DOHH2 (cell line): Measurements from ENCODE around the gene TMEM87B.

Source experiments
- H3F3A ChIP-seq: fragments of 200-600 bp; sonication (generic), shearing (Covaris generic); 2 replicates; pipeline ENCODE4 v1.6.0; 2016; ENCODE audit warnings: antibody characterized with exemption, mild to moderate bottlenecking; ENCODE audit not compliant: control insufficient read depth, insufficient read depth
- H3K27ac ChIP-seq: fragments of 200-600 bp; sonication (generic); 2 replicates; pipeline ENCODE4 v1.5.1; 2014; ENCODE audit warnings: low read depth, mild to moderate bottlenecking, low read length, moderate library complexity
- H3K27me3 ChIP-seq: fragments of 200-600 bp; sonication (generic); 2 replicates; pipeline ENCODE4 v1.6.1; 2014; ENCODE audit warnings: mild to moderate bottlenecking, low read length, mixed read lengths; ENCODE audit not compliant: control insufficient read depth
- H3K36me3 ChIP-seq: fragments of 200-600 bp; sonication (generic); 2 replicates; pipeline ENCODE4 v1.6.1; 2014; ENCODE audit warnings: mild to moderate bottlenecking, low read length, moderate library complexity, mixed read lengths; ENCODE audit not compliant: control insufficient read depth
- H3K4me1 ChIP-seq: fragments of 200-600 bp; sonication (generic); 2 replicates; pipeline ENCODE4 v1.6.1; 2014; ENCODE audit warnings: mild to moderate bottlenecking, low read length, mixed read lengths; ENCODE audit not compliant: control insufficient read depth
- H3K4me2 ChIP-seq: fragments of 200-600 bp; sonication (generic); 2 replicates; pipeline ENCODE4 v1.6.0; 2014; ENCODE audit warnings: mild to moderate bottlenecking, low read length, moderate library complexity
- H3K4me3 ChIP-seq: fragments of 200-600 bp; sonication (generic); 2 replicates; pipeline ENCODE4 v1.5.1; 2014; ENCODE audit warnings: mild to moderate bottlenecking, low read length, mixed read lengths
- H3K79me2 ChIP-seq: fragments of 200-600 bp; sonication (generic); 2 replicates; pipeline ENCODE4 v1.6.1; 2014; ENCODE audit warnings: mild to moderate bottlenecking, low read length, mixed read lengths; ENCODE audit not compliant: control insufficient read depth
- H3K9me2 ChIP-seq: fragments of 200-600 bp; sonication (generic); replicated peaks from 2 replicates; pipeline ENCODE4 v1.6.1; 2014; ENCODE audit warnings: mild to moderate bottlenecking, low read length, mixed read lengths; ENCODE audit not compliant: control insufficient read depth
- H3K9me3 ChIP-seq: fragments of 200-600 bp; sonication (generic); 2 replicates; pipeline ENCODE4 v1.6.1; 2014; ENCODE audit warnings: antibody characterized with exemption, low read length, mixed read lengths; ENCODE audit not compliant: control insufficient read depth, insufficient read depth
- H4K20me1 ChIP-seq: fragments of 200-600 bp; sonication (generic); 2 replicates; pipeline ENCODE4 v1.6.0; 2014; ENCODE audit warnings: low read depth, mild to moderate bottlenecking, antibody characterized with exemption, low read length, moderate library complexity; ENCODE audit not compliant: control insufficient read depth, insufficient read depth
- CTCF ChIP-seq: fragments of 200-600 bp; sonication (generic); IDR thresholded peaks from one replicate; pipeline ENCODE4 v1.5.1; 2014; ENCODE audit warnings: antibody characterized with exemption, mild to moderate bottlenecking, low read depth, low read length; ENCODE audit not compliant: poor library complexity, severe bottlenecking
- EZH2phosphoT487 ChIP-seq: fragments of 200-600 bp; sonication (generic); IDR thresholded peaks from 2 replicates; pipeline ENCODE4 v1.6.1; 2017; ENCODE audit warnings: borderline replicate concordance, mild to moderate bottlenecking, antibody characterized with exemption, low read length, moderate library complexity, mixed read lengths

The TMEM87B gene

GRCh38 chr2:112089375-112089774 is 34.3 kb downstream of the TMEM87B start:
- H3F3A ChIP-seq: no peaks in the 10 kb centered on the region
- no peak overlapping the region for H3K27ac ChIP-seq
- TF ChIP-seq CTCF: no peak
- no peak for TF ChIP-seq EZH2phosphoT487
- H3K27me3 ChIP-seq: no peaks in the 10 kb centered on the region
- H3K9me3 ChIP-seq: no peaks in the 10 kb centered on the region
- no peaks in the 10 kb centered on the region for H3K9me2 ChIP-seq
- H3K36me3 ChIP-seq: peaks cover 54% of the 10 kb centered on the region
- H4K20me1 ChIP-seq: no peaks in the 10 kb centered on the region
- no peaks in the 10 kb centered on the region for H3K79me2 ChIP-seq
- peaks cover 19% of the 10 kb centered on the region for H3K4me1 ChIP-seq
- H3K4me2 ChIP-seq: no peak overlapping the region
- no peak overlapping the region for H3K4me3 ChIP-seq

GRCh38 chr2:112092286-112093041 is 37.4 kb downstream of the TMEM87B start:
- Histone ChIP-seq H3K36me3 (peaks cover 31% of the 10 kb centered on the region), H3K27me3 (no peaks in the 10 kb centered on the region), H4K20me1 (no peaks in the 10 kb centered on the region), H3F3A (no peaks in the 10 kb centered on the region), H3K4me2 (no peak overlapping the region), H3K27ac (no peak overlapping the region), H3K79me2 (no peaks in the 10 kb centered on the region), H3K4me3 (no peak overlapping the region), H3K4me1 (peaks cover 8% of the 10 kb centered on the region), H3K9me2 (no peaks in the 10 kb centered on the region), H3K9me3 (no peaks in the 10 kb centered on the region)
- TF ChIP-seq EZH2phosphoT487 (no peak), CTCF (no peak)

- Histone ChIP-seq H3K9me2 (no peaks in the 10 kb centered on the region), H3K27me3 (no peaks in the 10 kb centered on the region), H3F3A (no peaks in the 10 kb centered on the region), H3K9me3 (no peaks in the 10 kb centered on the region), H4K20me1 (no peaks in the 10 kb centered on the region), H3K4me2 (no peak overlapping the region), H3K4me1 (peaks cover under 1% of the 10 kb centered on the region), H3K4me3 (no peak overlapping the region), H3K36me3 (peaks cover 29% of the 10 kb centered on the region), H3K27ac (no peak overlapping the region), H3K79me2 (no peaks in the 10 kb centered on the region)
- TF ChIP-seq CTCF (no peak), EZH2phosphoT487 (no peak)
Measured at GRCh38 chr2:112093216-112093615, 38.1 kb downstream of the TMEM87B start.
